Measurements from ENCODE around the gene MICB.
"Not testable (repeated sequence)": the region's sequence is repeated elsewhere in the genome, so short reads cannot be mapped to it uniquely, and the experiment has no call there.

The MICB gene

DNA sequence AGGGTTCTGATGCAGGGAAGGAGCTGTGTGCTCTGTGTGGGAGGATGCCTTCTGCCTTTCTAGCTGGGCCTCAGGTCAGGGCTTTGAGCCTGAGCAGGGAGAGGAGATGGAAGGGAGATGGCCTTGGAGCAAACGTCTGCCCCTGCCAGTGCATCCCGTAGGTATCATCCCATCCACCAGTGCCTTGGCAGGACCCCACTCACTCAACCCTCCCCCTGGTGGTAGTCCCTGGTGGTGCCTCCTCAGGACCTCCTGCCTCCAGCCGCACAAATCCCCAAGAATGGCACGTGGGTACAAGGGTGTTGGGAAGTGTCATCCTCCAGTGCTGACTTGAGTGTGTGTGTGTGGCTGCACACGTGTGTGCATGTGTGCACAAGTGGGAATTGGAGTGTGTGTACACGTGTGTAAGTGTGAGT, 23.1 kb upstream of the MICB start:
- DNase-seq (ENCODE audit: low read depth): no peak

DNA sequence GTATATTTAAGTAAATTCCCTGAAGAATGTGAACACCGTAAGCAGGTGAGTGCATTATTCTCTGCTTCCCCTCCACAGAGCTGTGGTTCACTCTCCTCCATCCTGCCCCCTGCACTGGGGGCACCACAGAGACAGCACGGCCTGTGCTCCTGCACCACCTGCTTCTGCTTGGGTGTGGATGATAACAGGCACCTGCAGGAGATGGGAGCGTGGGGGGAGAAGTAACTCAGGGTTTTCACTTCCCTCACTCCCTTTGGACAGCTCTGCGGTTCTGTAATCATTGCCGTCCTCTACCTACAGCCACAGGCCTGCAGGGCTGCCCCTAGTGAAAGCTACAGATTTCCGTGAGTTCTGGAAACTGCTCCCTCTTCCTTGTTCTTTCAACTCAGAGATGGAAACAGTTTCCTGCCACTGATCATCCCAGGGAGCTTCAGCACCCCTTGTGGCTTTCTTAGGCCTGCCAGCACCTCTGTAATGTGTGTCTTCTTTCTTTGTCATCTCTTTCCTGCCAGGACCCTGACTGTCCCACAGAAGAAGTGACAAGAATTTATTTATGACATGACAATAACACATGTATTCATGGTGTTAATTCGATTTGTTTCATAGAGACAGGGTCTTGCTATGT, 21.3 kb upstream of the MICB start:
- no peak for DNase-seq (ENCODE audit: low read depth)

- no peak for DNase-seq (ENCODE audit: low read depth)
Observed at GRCh38 chr6:31477521-31477920, 20.4 kb upstream of the MICB start.

DNA sequence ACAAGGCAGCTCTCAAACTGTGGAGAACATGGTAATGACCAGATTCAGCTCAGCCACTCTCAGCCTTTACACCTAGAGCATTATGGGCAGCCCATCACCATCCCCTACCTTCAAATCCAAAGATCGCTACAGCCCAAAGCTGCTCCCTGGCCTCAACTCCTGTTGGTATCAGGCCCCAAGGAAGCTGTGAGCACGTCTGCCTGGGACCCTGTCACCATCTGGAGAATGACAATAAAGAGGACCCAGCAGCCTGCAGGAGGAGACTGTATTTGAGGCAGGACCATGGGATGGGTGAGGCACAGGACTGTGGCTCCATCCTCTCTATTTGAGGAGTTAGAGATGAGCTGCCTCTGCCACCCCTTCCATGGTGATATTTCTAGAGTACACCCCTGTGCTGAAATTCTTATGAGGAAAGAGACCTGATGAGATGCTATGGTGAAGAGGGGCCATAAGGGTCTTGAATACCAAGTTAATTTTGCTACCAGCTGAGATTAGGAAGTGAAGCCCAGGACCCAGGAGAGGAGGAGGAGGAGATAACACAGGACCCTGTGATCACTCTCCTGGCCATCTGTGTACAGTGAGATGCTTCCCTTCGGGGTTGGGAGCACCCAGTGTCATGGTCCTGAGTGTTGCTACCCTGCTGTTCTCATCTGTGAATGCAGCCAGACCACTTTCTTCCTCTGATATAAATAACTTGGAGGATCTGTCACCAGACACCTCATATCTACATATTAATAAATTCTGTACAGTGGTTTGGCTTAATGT, 19.6 kb upstream of the MICB start:
- DNase-seq (ENCODE audit: low read depth): no peak

DNA sequence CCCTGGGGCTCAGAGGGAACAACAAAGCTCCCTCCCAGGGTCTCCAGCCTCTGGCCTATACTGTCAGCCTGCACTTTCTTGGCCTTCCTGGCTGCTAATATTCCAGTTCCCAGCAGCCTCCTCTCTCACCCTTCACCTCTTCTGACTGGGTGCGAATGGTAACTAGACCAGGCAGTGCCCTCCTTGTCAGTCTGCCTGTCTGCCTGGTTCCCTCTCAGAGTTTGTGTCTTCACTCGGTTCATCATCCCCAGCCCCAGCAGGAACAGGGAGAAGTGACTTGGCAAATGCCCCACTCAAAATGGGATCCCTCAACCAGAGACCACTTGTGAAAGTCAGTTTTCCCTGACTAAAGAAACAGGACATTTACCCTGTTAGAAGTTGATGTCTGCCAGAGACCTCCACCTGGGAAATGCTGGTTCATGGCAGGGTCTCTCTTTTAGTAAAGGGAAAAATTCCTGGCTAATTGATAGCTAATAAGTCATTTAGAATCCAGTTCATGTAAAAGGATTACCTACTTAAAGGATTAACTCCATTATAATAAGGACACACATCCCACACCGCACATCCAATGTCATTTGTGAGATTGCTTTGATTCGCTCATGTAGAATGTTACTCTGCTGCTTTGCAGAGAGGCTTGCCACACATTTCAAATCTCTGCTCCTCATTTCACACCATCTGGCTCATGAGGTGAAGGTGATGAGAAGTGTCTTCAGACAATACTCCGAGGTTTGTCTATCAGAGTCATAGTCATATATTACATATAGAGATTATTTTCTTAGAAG, 18.6 kb upstream of the MICB start:
- no peak for DNase-seq (ENCODE audit: low read depth)

GRCh38 chr6:31479933-31480535, 17.9 kb upstream of the MICB start:
- no peak for DNase-seq (ENCODE audit: low read depth)

DNA sequence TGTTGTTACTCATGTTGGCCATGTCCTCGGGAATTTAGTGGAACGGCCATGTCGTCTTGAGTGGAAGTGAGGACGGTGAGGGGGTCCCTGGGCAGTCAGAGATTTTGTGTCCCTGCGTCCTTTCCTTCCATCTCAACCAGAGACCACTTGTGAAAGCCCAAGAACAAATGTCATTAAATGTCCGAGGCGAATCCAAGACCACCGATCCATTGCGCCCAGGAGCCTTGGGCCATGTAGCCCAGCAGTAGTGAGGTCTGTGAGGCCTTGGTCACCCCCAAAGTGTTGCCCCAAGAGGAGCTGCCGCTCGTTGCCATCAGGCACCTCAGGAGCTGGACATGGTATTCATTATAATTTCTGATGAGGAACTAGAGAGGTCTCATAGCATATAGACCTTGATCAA, 17.4 kb upstream of the MICB start:
- DNase-seq (ENCODE audit: low read depth): no peak

- DNase-seq (ENCODE audit: low read depth): no peak
Observed at GRCh38 chr6:31483392-31483791, 14.6 kb upstream of the MICB start.

GRCh38 chr6:31485055-31485454, 12.9 kb upstream of the MICB start:
- DNase-seq (ENCODE audit: low read depth): no peak

- DNase-seq (ENCODE audit: low read depth): not testable (repeated sequence)
Observed at GRCh38 chr6:31486065-31486837, 11.7 kb upstream of the MICB start.

DNA sequence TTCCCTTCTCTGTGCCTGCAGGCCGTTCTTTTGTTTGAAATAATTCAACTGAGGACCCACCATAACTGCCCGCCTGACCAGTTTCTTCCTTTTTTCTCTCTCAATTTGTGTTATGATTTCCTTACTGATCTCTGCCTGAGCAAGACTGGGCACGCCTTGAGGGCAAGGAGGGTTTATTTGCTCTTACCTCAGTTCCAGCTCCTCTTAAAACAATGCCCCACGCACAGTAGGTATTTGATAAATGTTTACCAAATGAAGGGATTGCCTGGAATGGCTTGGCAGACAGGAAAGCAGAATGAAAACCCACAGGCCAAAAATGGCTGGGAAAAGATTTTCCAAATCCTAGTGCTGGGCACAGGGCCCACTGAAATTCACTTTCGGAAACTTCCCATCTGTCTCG, 10.3 kb upstream of the MICB start:
- DNase-seq (ENCODE audit: low read depth): not testable (repeated sequence)

GRCh38 chr6:31489086-31489485, 8.9 kb upstream of the MICB start:
- DNase-seq (ENCODE audit: low read depth): no peak

DNA sequence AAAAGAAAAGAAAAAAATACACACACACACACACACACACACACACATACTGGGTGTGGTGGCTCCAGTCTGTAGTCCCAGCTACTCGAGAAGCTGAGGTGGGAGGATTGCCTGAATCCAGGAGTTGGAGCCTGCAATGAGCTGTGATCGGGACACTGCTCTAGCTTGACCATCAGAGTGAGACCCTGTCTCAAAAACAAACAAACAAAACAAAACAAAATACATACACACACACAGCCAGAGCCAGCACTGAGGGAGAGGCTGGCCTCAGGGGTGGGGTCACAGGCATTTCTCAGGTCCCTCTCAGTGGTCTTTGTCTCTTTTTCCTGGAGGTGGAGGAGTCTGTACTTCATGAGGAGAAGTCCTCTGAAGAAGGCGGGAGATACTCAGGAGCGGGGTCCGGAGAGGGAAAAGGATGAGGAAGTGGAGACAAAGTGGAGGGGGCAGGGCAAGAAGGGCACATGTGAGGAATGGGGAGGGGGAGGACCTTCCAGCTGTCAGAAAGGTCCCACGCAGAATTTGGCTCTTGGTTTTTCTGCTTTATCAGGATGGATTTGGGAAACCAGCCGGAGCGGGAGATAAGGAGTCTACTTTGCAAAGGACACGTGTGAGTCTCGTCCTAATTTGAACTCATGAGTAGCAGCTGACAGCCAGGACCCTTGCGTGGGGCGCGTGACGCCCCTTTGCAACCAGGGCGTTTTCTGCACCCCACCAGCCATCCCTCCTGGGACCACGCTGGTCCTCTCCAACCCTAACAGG, 7.7 kb upstream of the MICB start:
- no peak for DNase-seq (ENCODE audit: low read depth)

- not testable (repeated sequence) for DNase-seq (ENCODE audit: low read depth)
Observed at GRCh38 chr6:31493550-31493874, 4.4 kb upstream of the MICB start.

GRCh38 chr6:31493875-31494694, 3.9 kb upstream of the MICB start:
- peak; percentile 63 for DNase-seq (ENCODE audit: low read depth)

DNA sequence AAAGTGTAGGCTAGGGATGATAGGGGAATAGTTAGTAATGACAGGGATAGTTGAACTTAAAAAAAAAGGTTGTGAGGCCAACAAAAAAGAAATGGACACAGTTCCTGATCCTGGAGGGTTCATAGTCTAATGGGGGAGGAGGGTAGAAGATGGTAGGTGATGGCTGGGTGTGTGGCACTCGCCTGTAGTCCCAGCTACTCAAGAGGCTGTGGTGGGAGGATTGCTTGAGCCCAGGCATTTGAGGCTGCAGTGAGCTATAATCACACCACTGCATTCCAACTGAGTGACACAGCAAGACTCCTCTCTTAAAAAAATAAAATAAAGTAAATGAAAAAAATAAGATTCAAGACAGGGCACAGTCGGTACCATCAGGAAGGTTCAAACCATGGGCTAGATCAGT, 2.4 kb upstream of the MICB start:
- no peak for DNase-seq (ENCODE audit: low read depth)

DNA sequence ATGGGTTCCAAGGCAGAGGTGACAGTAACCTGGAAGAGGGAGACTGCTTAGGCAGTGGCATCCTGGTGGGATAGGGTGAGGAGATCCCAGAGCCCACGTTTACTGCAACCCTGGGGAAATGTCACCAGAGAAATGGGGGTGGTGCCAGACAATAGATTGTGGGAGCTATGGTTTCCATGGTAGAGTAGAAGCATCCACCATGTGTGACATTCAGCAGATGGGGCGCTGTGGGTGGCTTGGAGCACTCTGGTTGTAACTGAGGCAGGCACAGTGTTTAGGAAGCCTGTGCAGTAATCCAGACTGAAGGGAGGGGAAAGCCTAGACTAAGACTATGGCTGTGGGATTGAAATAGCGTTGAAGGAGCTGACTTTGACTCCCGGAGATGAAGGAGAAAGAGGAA, 1.1 kb upstream of the MICB start:
- not testable (repeated sequence) for DNase-seq (ENCODE audit: low read depth)

DNA sequence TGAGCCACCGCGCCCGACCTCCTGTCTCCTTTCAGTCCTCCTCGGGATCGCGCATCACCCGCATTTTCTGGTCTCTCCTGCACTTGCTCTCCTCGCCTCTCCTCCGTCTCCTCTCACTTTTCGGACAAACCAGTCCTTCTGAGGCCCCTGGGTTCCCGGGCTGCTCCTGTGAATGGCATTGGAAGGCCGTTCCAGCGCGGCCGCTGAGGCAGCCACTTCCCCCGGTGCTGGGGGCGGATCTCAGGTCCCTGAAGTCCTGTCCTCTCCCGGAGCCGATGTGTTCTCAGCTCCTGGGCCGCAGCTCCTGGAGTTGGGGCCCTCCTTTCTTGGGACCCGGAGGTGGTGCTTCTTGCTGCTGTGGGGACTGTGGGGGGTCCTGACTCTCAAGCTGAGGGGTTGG, 803 bp downstream of the MICB start:
- no peak for DNase-seq (ENCODE audit: low read depth)

GRCh38 chr6:31499648-31500047, 1.7 kb downstream of the MICB start:
- not testable (repeated sequence) for DNase-seq (ENCODE audit: low read depth)

DNA sequence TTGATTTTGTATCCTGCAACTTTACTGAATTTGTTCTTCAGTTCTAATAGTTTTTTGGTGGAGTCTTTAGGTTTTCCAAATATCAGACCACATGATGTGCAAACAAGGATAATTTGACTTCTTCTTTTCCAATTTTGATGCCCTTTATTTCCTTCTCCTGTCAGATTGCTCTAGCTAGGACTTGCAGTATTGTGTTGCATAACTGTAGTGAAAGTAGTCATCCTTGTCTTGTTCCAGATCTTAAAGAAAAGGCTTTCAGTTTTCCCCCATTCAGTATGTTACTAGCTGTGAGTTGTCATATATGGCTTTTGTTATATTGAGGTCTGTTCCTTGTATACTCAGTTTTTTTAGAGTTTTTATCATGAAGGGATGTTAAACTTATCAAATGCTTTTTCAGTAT, 4.6 kb downstream of the MICB start:
- no peak for DNase-seq (ENCODE audit: low read depth)
